HEK293T (cell line): ENCODE measurements around the gene NTN1.

Experiments
- CTCF ChIA-PET: fragments of 350-600 bp; formaldehyde crosslinking; extraction: SDS; loops from one replicate; lab custom pipeline; 2021; ENCODE audit warnings: antibody characterized with exemption, inconsistent platforms; lab: Yijun Ruan, JAX
- POLR2A ChIA-PET: fragments of 350-600 bp; formaldehyde crosslinking; extraction: SDS; loops from one replicate; lab custom pipeline; 2020; ENCODE audit warnings: antibody characterized with exemption, inconsistent platforms; lab: Yijun Ruan, JAX
- DNase-seq: peaks from one replicate; pipeline ENCODE4 v3.0.0; 2012; ENCODE audit warnings: mixed read lengths; ENCODE audit errors: extremely low spot score
- ARNT ChIP-seq: fragments of 450-650 bp; IDR thresholded peaks from 2 replicates; pipeline ENCODE4 v1.6.1; 2017; ENCODE audit warnings: mild to moderate bottlenecking
- BHLHE40 ChIP-seq: fragments of 450-650 bp; IDR thresholded peaks from 2 replicates; pipeline ENCODE4 v1.6.1; 2016; ENCODE audit warnings: mild to moderate bottlenecking, moderate library complexity, borderline replicate concordance
- CTBP1 ChIP-seq: fragments of 450-650 bp; IDR thresholded peaks from 2 replicates; pipeline ENCODE4 v1.6.1; 2016; ENCODE audit warnings: borderline replicate concordance
- ELF4 ChIP-seq: fragments of 450-650 bp; IDR thresholded peaks from 2 replicates; pipeline ENCODE4 v1.6.1; 2017; ENCODE audit warnings: antibody characterized with exemption
- FOXA1 ChIP-seq: fragments of 450-650 bp; IDR thresholded peaks from 2 replicates; pipeline ENCODE4 v1.6.1; 2016; ENCODE audit warnings: mild to moderate bottlenecking
- FOXK2 ChIP-seq: fragments of 450-650 bp; IDR thresholded peaks from 2 replicates; pipeline ENCODE4 v1.6.1; 2016; ENCODE audit warnings: mild to moderate bottlenecking
- FOXM1 ChIP-seq: fragments of 450-650 bp; IDR thresholded peaks from 2 replicates; pipeline ENCODE4 v1.6.1; 2017; ENCODE audit warnings: mild to moderate bottlenecking, borderline replicate concordance
- HDGF ChIP-seq: fragments of 450-650 bp; IDR thresholded peaks from 2 replicates; pipeline ENCODE4 v1.6.1; 2017; ENCODE audit warnings: antibody characterized with exemption, borderline replicate concordance
- L3MBTL2 ChIP-seq: fragments of 450-650 bp; conservative IDR thresholded peaks from 2 replicates; pipeline ENCODE4 v1.6.1; 2016; ENCODE audit warnings: mild to moderate bottlenecking
- LEF1 ChIP-seq: fragments of 450-650 bp; IDR thresholded peaks from 2 replicates; pipeline ENCODE4 v1.6.1; 2017; ENCODE audit warnings: mild to moderate bottlenecking, borderline replicate concordance
- NFRKB ChIP-seq: fragments of 450-650 bp; IDR thresholded peaks from 2 replicates; pipeline ENCODE4 v1.6.1; 2016; ENCODE audit warnings: mild to moderate bottlenecking, moderate library complexity
- PKNOX1 ChIP-seq: fragments of 450-650 bp; IDR thresholded peaks from 2 replicates; pipeline ENCODE4 v1.6.1; 2016
- SP1 ChIP-seq: fragments of 450-650 bp; IDR thresholded peaks from 2 replicates; pipeline ENCODE4 v1.6.1; 2017
- SUZ12 ChIP-seq: fragments of 450-650 bp; IDR thresholded peaks from 2 replicates; pipeline ENCODE4 v1.6.1; 2016; ENCODE audit warnings: mild to moderate bottlenecking
- TARDBP ChIP-seq: fragments of 450-650 bp; IDR thresholded peaks from 2 replicates; pipeline ENCODE4 v1.6.1; 2016
- ZNF384 ChIP-seq: fragments of 450-650 bp; IDR thresholded peaks from 2 replicates; pipeline ENCODE4 v1.6.1; 2016

Gene NTN1

GRCh38 chr17:8997994-8998628 lies 23.2 kb upstream of the NTN1 start:
- CTCF ChIA-PET = interaction anchor here (0.5 to 1.9 kb wide), 10 partner anchors 12 to 1118 kb away, joined by 3 to 8 read pairs (median 4); no protein-coding TSS in a partner anchor
- peak; percentile 80 for DNase-seq
- POLR2A ChIA-PET = interaction anchor here (1.1 kb wide), 1 partner anchor 242 kb away, joined by 3 read pairs; no protein-coding TSS in a partner anchor
- TF ChIP-seq ELF4 (no peak), FOXM1 (no peak), ARNT (no peak), SUZ12 (no peak), CTBP1 (no peak), PKNOX1 (no peak), HDGF (no peak), SP1 (no peak), FOXK2 (no peak), NFRKB (no peak; the same call in 1 of the 2 replicates), L3MBTL2 (no peak), LEF1 (no peak), ZNF384 (no peak), TARDBP (no peak), BHLHE40 (no peak), FOXA1 (no peak)

GRCh38 chr17:9001559-9001958 lies 19.8 kb upstream of the NTN1 start:
- ChIA-PET CTCF (interaction anchor here (0.6 kb wide), 1 partner anchor 267 kb away, joined by 5 read pairs; no protein-coding TSS in a partner anchor), POLR2A (interaction anchor here (1.2 to 1.7 kb wide), 2 partner anchors 20 to 23 kb away, joined by 3 to 7 read pairs; partner anchors contain the start of gene NTN1)
- TF ChIP-seq FOXK2 (no peak), PKNOX1 (no peak), BHLHE40 (no peak), CTBP1 (no peak), SP1 (no peak), FOXM1 (no peak), NFRKB (no peak), LEF1 (no peak), FOXA1 (no peak), SUZ12 (no peak), HDGF (no peak)
- no peak for DNase-seq

GRCh38 chr17:9002227-9002605 lies 19.1 kb upstream of the NTN1 start:
- TF ChIP-seq LEF1 (no peak), HDGF (no peak), SP1 (no peak), TARDBP (no peak), FOXA1 (no peak), BHLHE40 (no peak), FOXK2 (no peak), ARNT (no peak), ZNF384 (no peak), ELF4 (no peak), FOXM1 (no peak), NFRKB (no peak), CTBP1 (no peak), L3MBTL2 (no peak), SUZ12 (no peak), PKNOX1 (no peak)
- ChIA-PET CTCF (interaction anchor here (1.2 to 1.5 kb wide), 2 partner anchors 10 to 20 kb away, joined by 3 to 4 read pairs; partner anchors contain the start of gene NTN1), POLR2A (interaction anchor here (1.0 to 1.7 kb wide), 4 partner anchors 10 to 22 kb away, joined by 3 to 7 read pairs (median 4); partner anchors contain the start of gene NTN1)
- DNase-seq = no peak

- TF ChIP-seq ZNF384 (no peak), HDGF (no peak), CTBP1 (no peak), SUZ12 (no peak), ELF4 (no peak), FOXM1 (no peak), PKNOX1 (no peak), FOXA1 (no peak), L3MBTL2 (no peak)
- CTCF ChIA-PET = interaction anchor here (0.5 to 1.5 kb wide), 4 partner anchors 9 to 519 kb away, joined by 3 to 5 read pairs (median 4); partner anchors contain the start of gene NTN1
- POLR2A ChIA-PET = interaction anchor here (0.9 to 1.7 kb wide), 6 partner anchors 9 to 643 kb away, joined by 3 to 7 read pairs (median 4); partner anchors contain the start of genes NTN1 and USP43
- peak; percentile 70 for DNase-seq
These were observed 18.5 kb upstream of the NTN1 start for GRCh38 chr17:9002606-9003354.
